HG02588 (cell line): ENCODE measurements around the gene TBC1D5.
A peak's percentile ranks its signal among the peaks of the same experiment; 100 is the strongest.
"Not testable (repeated sequence)": the region's sequence is repeated elsewhere in the genome, so short reads cannot be mapped to it uniquely, and the experiment has no call there.

Experiments used
- ATAC-seq: cut with Tn5 transposase; IDR thresholded peaks from one replicate; pipeline ENCODE4 v1.9.1; 2021; ENCODE audit warnings: mild to moderate bottlenecking, moderate library complexity; ENCODE audit not compliant: unreplicated experiment

Gene TBC1D5

DNA sequence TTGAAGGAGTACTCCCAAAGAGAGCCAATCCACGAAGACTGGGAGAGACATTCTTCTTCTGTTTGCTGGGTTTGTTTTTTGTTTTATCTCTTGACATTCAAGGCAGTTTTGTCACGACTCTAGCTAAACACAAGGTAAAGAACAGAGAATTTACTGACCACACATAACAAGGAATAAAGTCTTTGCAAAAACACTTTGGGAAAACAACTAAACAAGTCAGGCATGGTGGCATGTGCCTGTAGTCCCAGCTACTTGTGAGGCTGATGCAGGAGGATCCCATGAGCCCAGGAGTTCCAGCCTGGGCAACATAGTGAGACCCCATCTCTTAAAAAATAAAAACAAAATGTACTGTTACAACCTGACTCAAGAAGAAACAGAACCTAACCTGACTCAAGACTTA lies 28.0 kb downstream of the TBC1D5 start:
- ATAC-seq: no peak

- no peak for ATAC-seq
These were observed 33.1 kb downstream of the TBC1D5 start for GRCh38 chr3:17709236-17709810.

- no peak for ATAC-seq
These were observed 34.5 kb downstream of the TBC1D5 start for GRCh38 chr3:17707813-17708543.

- not testable (repeated sequence) for ATAC-seq
These were observed 36.4 kb downstream of the TBC1D5 start for GRCh38 chr3:17705991-17706390.

- not testable (repeated sequence) for ATAC-seq
These were observed 42.6 kb downstream of the TBC1D5 start for GRCh38 chr3:17699815-17700214.

- ATAC-seq: not testable (repeated sequence)
These were observed 46.8 kb downstream of the TBC1D5 start for GRCh38 chr3:17695665-17696064.

DNA sequence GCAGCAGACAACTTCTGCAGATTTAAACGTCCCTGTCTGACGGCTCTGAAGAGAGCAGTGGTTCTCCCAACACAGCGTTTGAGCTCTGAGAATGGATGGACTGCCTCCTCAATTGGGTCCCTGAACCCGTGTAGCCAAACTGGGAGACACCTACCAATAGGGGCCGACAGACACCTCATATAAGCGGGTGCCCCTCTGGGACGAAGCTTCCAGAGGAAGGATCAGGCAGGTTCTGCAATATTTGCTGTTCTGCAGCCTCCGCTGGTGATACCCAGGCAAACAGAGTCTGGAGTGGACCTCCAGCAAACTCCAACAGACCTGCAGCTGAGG lies 48.8 kb downstream of the TBC1D5 start:
- ATAC-seq: not testable (repeated sequence)

DNA sequence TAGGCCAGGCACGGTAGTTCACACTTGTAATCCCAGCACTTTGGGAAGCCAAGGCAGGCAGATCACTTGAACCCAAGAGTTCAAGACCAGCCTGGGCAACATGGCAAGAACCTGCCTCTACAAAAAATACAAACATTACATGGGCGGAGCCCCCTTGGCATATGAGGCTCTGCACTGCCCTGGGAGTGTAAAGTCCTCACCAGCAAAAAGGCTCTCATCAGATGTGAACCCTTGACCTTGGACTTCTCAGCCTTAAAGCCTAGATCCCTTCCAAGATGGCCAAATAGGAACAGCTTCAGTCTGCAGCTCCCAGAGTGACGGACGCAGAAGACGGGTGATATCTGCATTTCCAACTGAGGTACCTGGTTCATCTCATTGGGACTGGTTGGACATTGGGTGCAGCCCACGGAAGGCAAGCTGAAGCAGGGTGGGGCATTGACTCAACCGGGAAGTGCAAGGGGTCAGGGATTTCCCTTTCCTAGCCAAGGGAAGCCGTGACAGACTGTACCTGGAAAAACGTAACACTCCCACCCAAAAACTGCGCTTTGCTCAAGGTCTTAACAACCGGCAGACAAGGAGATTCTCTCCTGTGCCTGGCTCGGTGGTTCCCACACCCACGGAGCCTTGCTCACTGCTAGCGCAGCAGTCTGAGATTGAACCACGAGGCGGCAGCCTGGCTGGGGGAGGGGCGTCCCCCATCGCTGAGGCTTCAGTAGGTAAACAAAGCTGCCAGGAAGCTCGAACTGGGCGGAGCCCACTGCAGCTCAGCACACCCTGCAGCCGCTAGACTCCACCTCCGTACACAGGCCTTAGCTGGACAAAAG lies 49.4 kb downstream of the TBC1D5 start:
- not testable (repeated sequence) for ATAC-seq

GRCh38 chr3:17687566-17687965 lies 54.9 kb downstream of the TBC1D5 start:
- ATAC-seq: no peak

- ATAC-seq: no peak
These were observed 55.8 kb downstream of the TBC1D5 start for GRCh38 chr3:17686613-17687012.

GRCh38 chr3:17683542-17684207 lies 58.8 kb downstream of the TBC1D5 start:
- ATAC-seq: no peak

GRCh38 chr3:17680530-17680929 lies 61.9 kb downstream of the TBC1D5 start:
- no peak for ATAC-seq

DNA sequence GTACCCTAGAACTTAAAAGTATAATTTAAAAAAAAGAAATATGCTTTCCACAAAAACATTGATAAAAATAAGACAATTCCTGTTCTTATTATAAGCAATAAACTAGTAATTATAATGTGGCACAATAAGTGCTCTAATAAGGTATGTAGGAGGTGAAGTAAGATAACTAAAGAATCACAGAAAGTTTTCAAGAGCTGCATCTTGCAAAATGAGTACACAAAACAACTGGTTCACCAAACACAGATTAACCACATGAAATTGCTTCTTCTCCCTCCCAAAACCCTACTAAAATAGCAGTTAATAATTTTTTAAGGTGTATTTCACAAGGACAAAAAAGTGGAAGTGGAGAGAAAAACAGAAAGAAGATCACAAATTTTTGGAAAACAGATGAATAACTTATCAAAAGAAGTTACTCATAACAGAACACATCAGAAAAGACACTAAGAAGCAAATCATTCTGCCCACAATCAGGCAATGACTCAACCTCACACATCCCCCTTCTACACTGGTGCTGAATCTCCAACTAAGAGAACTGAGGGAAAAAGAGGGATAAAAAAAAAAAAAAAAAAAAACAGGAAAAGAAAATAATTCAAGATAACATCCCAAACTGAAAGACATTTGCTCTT lies 64.2 kb downstream of the TBC1D5 start:
- peak; percentile 66 for ATAC-seq

- no peak for ATAC-seq
These were observed 68.2 kb downstream of the TBC1D5 start for GRCh38 chr3:17674082-17674686.

DNA sequence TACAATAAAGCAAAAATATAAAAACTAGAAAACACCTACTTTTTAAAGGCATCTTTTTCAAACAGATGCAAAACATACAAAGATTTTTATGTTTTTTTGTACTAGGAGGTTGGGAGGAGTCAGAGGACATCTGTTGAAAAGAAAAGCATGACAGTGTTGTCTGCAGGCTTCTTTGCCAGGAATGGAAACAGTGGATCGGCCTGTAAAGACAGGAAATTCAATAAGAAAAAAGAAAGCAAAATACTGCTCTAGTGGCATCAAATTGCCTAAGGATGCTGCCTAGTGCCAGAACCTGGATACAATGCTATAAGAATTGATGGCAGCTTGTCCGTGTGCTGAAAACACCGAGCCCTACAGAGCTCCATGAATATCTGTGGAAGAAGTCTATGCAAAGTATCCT lies 69.9 kb downstream of the TBC1D5 start:
- ATAC-seq: no peak

GRCh38 chr3:17670749-17671148 lies 71.7 kb downstream of the TBC1D5 start:
- ATAC-seq: no peak

GRCh38 chr3:17664923-17665322 lies 77.5 kb downstream of the TBC1D5 start:
- no peak for ATAC-seq

- ATAC-seq: no peak
These were observed 86.2 kb downstream of the TBC1D5 start for GRCh38 chr3:17656264-17656663.

DNA sequence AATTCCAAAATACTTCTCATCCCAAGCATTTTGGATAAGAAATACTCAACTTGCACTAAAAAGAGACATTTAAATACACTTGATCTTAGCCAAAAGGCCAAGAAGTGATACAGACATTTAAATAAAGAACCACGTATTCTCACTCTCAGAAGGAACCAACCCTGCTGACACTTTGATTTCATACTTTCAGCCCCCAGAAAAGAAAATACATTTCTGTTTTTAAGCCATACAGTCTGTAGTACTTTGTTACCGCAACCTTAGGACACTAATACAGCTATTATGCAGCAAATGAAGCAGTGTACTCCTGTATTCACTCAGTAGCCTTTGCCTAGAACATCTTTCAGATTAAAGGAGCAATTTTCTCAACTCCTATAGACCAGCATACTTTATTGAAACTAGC lies 86.7 kb downstream of the TBC1D5 start:
- no peak for ATAC-seq

- ATAC-seq: not testable (repeated sequence)
These were observed 92.7 kb downstream of the TBC1D5 start for GRCh38 chr3:17649748-17650147.
